OCI-M2 (cell line): ENCODE measurements around the gene BANP.
"Not testable (repeated sequence)": the region's sequence is repeated elsewhere in the genome, so short reads cannot be mapped to it uniquely, and the experiment has no call there.

Source experiments
- DNase-seq: peaks from one replicate; lab custom pipeline; 2025; ENCODE audit not compliant: unreplicated experiment; lab: John Stamatoyannopoulos, UW

The BANP gene

GRCh38 chr16:87926246-87927194 is 24.7 kb upstream of the BANP start:
- no peak for DNase-seq

- no peak for DNase-seq
These were observed 24.1 kb upstream of the BANP start for GRCh38 chr16:87927195-87927562.

GRCh38 chr16:87929986-87930385 is 21.2 kb upstream of the BANP start:
- no peak for DNase-seq

- DNase-seq: no peak
These were observed 20.8 kb upstream of the BANP start for GRCh38 chr16:87930456-87930855.

- DNase-seq: no peak
These were observed 19.7 kb upstream of the BANP start for GRCh38 chr16:87931504-87931903.

- DNase-seq: not testable (repeated sequence)
These were observed 18.6 kb upstream of the BANP start for GRCh38 chr16:87932475-87933139.

GRCh38 chr16:87933140-87933495 is 18.1 kb upstream of the BANP start:
- DNase-seq: no peak

- DNase-seq: not testable (repeated sequence)
These were observed 16.3 kb upstream of the BANP start for GRCh38 chr16:87934752-87935425.

- not testable (repeated sequence) for DNase-seq
These were observed 15.2 kb upstream of the BANP start for GRCh38 chr16:87936016-87936374.

GRCh38 chr16:87936375-87937230 is 14.6 kb upstream of the BANP start, which contains the start of gene CA5A:
TSS of gene CA5A (minus strand) at chr16:87936529. CDS start at chr16:87936450, 79 bp downstream.
- DNase-seq: no peak

- not testable (repeated sequence) for DNase-seq
These were observed 14.0 kb upstream of the BANP start for GRCh38 chr16:87937231-87937542.

GRCh38 chr16:87938412-87938949 is 12.8 kb upstream of the BANP start:
- DNase-seq: no peak

GRCh38 chr16:87939562-87940423 is 11.4 kb upstream of the BANP start:
- DNase-seq: no peak

- DNase-seq: no peak
These were observed 8.6 kb upstream of the BANP start for GRCh38 chr16:87942680-87943079.

GRCh38 chr16:87945351-87946042 is 5.7 kb upstream of the BANP start:
- no peak for DNase-seq

- DNase-seq: no peak
These were observed 4.5 kb upstream of the BANP start for GRCh38 chr16:87946596-87947347.

- DNase-seq: no peak
These were observed 3.7 kb upstream of the BANP start for GRCh38 chr16:87947356-87948118.

- no peak for DNase-seq
These were observed 3.1 kb upstream of the BANP start for GRCh38 chr16:87948119-87948545.
